ENCODE data around the gene CDK11B.
"Not testable (repeated sequence)": the region's sequence is repeated elsewhere in the genome, so short reads cannot be mapped to it uniquely, and the experiment has no call there.

The CDK11B gene

GRCh38 chr1:1684031-1684681 lies 25.4 kb upstream of the CDK11B start:
- DNase-seq (ENCODE audit: low read depth, low spot score) = no peak
- no peak overlapping the region for H3K4me3 ChIP-seq (ENCODE audit: low read length)

GRCh38 chr1:1683104-1683905 lies 24.5 kb upstream of the CDK11B start:
- no peak overlapping the region for H3K4me3 ChIP-seq (ENCODE audit: low read length)
- DNase-seq (ENCODE audit: low read depth, low spot score) = no peak

GRCh38 chr1:1680912-1681273 lies 22.1 kb upstream of the CDK11B start:
- DNase-seq (ENCODE audit: low read depth, low spot score) = no peak
- no peak overlapping the region for H3K4me3 ChIP-seq (ENCODE audit: low read length)

GRCh38 chr1:1680031-1680911 lies 21.5 kb upstream of the CDK11B start:
- DNase-seq (ENCODE audit: low read depth, low spot score) = no peak
- no peak overlapping the region for H3K4me3 ChIP-seq (ENCODE audit: low read length)

- peak overlapping the region; percentile 58 for H3K4me3 ChIP-seq (ENCODE audit: low read length)
- DNase-seq (ENCODE audit: low read depth, low spot score) = peak; percentile 50
Measured at GRCh38 chr1:1678581-1679380, 20.0 kb upstream of the CDK11B start.

- H3K4me3 ChIP-seq (ENCODE audit: low read length) = peak overlapping the region; percentile 58
- peak; percentile 76 for DNase-seq (ENCODE audit: low read depth, low spot score)
Measured at GRCh38 chr1:1677718-1678580, 19.1 kb upstream of the CDK11B start.

GRCh38 chr1:1676087-1676486 lies 17.3 kb upstream of the CDK11B start:
- not testable (repeated sequence) for DNase-seq (ENCODE audit: low read depth, low spot score); H3K4me3 ChIP-seq (ENCODE audit: low read length)

- not testable (repeated sequence) for DNase-seq (ENCODE audit: low read depth, low spot score); H3K4me3 ChIP-seq (ENCODE audit: low read length)
Measured at GRCh38 chr1:1675218-1675617, 16.4 kb upstream of the CDK11B start.

- H3K4me3 ChIP-seq (ENCODE audit: low read length); DNase-seq (ENCODE audit: low read depth, low spot score): not testable (repeated sequence)
Measured at GRCh38 chr1:1674806-1675205, 16.0 kb upstream of the CDK11B start.

GRCh38 chr1:1672181-1672965 lies 13.6 kb upstream of the CDK11B start:
- H3K4me3 ChIP-seq (ENCODE audit: low read length) = no peak overlapping the region
- DNase-seq (ENCODE audit: low read depth, low spot score) = no peak

GRCh38 chr1:1671365-1672119 lies 12.7 kb upstream of the CDK11B start:
- H3K4me3 ChIP-seq (ENCODE audit: low read length) = no peak overlapping the region
- no peak for DNase-seq (ENCODE audit: low read depth, low spot score)

- no peak for DNase-seq (ENCODE audit: low read depth, low spot score)
Measured at GRCh38 chr1:1670866-1671265, 12.1 kb upstream of the CDK11B start.

GRCh38 chr1:1669468-1670440 lies 10.9 kb upstream of the CDK11B start:
- DNase-seq (ENCODE audit: low read depth, low spot score) = no peak
- no peak overlapping the region for H3K4me3 ChIP-seq (ENCODE audit: low read length)

More at GRCh38 chr1:1670866-1671265, 12.1 kb upstream of the CDK11B start:
- H3K4me3 ChIP-seq (ENCODE audit: low read length) = no peak overlapping the region

- no peak for DNase-seq (ENCODE audit: low read depth, low spot score)
- H3K4me3 ChIP-seq (ENCODE audit: low read length) = no peak overlapping the region
Measured at GRCh38 chr1:1666526-1666925, 7.7 kb upstream of the CDK11B start.

GRCh38 chr1:1665815-1666251 lies 7.0 kb upstream of the CDK11B start:
- no peak overlapping the region for H3K4me3 ChIP-seq (ENCODE audit: low read length)
- DNase-seq (ENCODE audit: low read depth, low spot score) = no peak

All from Jurkat, Clone E6-1 (cell line).